Measurements from ENCODE around the gene RIPK4.
"Not testable (repeated sequence)": the region's sequence is repeated elsewhere in the genome, so short reads cannot be mapped to it uniquely, and the experiment has no call there.

Gene RIPK4

GRCh38 chr21:41712730-41713129 lies 54.1 kb downstream of the RIPK4 start:
- no peak for DNase-seq

GRCh38 chr21:41712201-41712600 lies 54.7 kb downstream of the RIPK4 start:
- DNase-seq, result no peak

GRCh38 chr21:41711416-41712007 lies 55.3 kb downstream of the RIPK4 start:
- DNase-seq, result no peak

GRCh38 chr21:41710823-41711160 lies 56.1 kb downstream of the RIPK4 start:
- DNase-seq, result no peak

GRCh38 chr21:41709965-41710822 lies 56.7 kb downstream of the RIPK4 start:
- no peak for DNase-seq

- no peak for DNase-seq
Measured at GRCh38 chr21:41709166-41709565, 57.7 kb downstream of the RIPK4 start.

GRCh38 chr21:41707960-41708330 lies 58.9 kb downstream of the RIPK4 start:
- no peak for DNase-seq

GRCh38 chr21:41707231-41707959 lies 59.5 kb downstream of the RIPK4 start:
- no peak for DNase-seq

- peak; percentile 7 to 23 for DNase-seq
Measured at GRCh38 chr21:41706678-41707077, 60.2 kb downstream of the RIPK4 start.

- DNase-seq, result no peak
Measured at GRCh38 chr21:41706263-41706639, 60.6 kb downstream of the RIPK4 start.

- no peak for DNase-seq
Measured at GRCh38 chr21:41705546-41706262, 61.1 kb downstream of the RIPK4 start.

- no peak for DNase-seq
Measured at GRCh38 chr21:41703857-41704501, 62.9 kb downstream of the RIPK4 start.

GRCh38 chr21:41701749-41702148 lies 65.1 kb downstream of the RIPK4 start:
- DNase-seq, result no peak

- no peak for DNase-seq
Measured at GRCh38 chr21:41699311-41699710, 67.5 kb downstream of the RIPK4 start.

GRCh38 chr21:41698071-41698470 lies 68.8 kb downstream of the RIPK4 start:
- no peak for DNase-seq

GRCh38 chr21:41695513-41695912 lies 71.3 kb downstream of the RIPK4 start:
- DNase-seq, result no peak

GRCh38 chr21:41694042-41694441 lies 72.8 kb downstream of the RIPK4 start:
- DNase-seq, result not testable (repeated sequence)

- no peak for DNase-seq
Measured at GRCh38 chr21:41692185-41692565, 74.7 kb downstream of the RIPK4 start.

- no peak for DNase-seq
Measured at GRCh38 chr21:41691205-41692184, 75.4 kb downstream of the RIPK4 start.

Measured in stimulated activated CD4-positive, alpha-beta T cell treated with anti-CD3 and anti-CD28 coated beads, Interleukin-2, amount 100 ng/mL, for 24 hours (primary cell).